ENCODE measurements around the gene MAGEA8.

DNA sequence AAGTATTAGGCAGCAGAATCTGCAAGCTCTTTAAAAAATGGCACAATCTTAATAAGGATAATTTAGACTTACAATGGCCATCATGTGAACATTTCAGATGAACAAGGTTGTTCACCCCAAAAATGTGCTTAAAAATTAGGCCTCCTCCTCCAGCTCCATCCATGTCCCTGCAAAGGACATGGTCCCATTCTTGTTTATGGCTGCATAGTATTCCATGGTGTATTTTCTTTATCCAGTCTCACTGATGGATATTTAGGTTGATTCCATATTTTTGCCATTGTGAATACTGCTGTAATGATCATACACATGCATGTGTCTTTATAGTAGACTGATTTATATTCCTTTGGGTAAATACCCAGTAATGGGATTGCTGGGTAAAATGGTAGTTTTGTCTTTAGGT is 29.1 kb upstream of the MAGEA8 start:
- no peak for TF ChIP-seq POLR2A (IDR thresholded peaks at IDR 0.05; ENCODE audit: low read length)
- TF ChIP-seq GATA1 (IDR thresholded peaks at IDR 0.05; ENCODE audit: low read depth, low read length): no peak
